Hematopoietic multipotent progenitor cell treated with erythropoietin and hydrocortisone succinate and interleukin-3 and kit ligand, for 15 days (in vitro differentiated cells): ENCODE results near the gene ARHGAP26.

Experiments
- DNase-seq: peaks from one replicate; pipeline ENCODE4 v3.0.0-alpha.2; 2015; ENCODE audit warnings: low spot score

The ARHGAP26 gene

DNA sequence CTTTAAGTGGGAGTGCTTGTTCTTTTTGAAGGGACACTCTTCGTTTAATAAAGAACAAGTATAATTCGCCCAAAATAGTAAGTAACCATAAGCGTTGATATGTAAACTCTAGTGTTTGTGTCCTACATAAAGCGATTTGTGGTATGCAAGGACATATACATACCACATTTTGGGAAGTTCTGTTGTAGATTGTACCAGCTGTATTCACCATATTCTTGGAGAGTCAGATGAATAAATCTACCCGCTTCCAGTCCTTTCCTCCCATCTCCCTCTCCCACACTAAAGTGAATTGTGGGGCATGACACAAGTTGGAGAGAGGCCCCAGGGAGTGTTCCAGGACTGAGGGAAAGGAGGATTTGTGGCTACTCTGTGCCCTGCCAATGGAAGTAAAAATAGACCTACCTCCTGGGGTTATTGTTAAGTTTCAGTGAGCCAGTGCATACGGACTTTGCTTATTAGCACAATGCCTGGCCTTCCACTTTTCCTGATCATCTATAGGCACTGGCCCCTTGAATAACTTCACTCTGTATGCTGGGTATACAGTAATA lies 40.6 kb downstream of the ARHGAP26 start:
- DNase-seq, result no peak

DNA sequence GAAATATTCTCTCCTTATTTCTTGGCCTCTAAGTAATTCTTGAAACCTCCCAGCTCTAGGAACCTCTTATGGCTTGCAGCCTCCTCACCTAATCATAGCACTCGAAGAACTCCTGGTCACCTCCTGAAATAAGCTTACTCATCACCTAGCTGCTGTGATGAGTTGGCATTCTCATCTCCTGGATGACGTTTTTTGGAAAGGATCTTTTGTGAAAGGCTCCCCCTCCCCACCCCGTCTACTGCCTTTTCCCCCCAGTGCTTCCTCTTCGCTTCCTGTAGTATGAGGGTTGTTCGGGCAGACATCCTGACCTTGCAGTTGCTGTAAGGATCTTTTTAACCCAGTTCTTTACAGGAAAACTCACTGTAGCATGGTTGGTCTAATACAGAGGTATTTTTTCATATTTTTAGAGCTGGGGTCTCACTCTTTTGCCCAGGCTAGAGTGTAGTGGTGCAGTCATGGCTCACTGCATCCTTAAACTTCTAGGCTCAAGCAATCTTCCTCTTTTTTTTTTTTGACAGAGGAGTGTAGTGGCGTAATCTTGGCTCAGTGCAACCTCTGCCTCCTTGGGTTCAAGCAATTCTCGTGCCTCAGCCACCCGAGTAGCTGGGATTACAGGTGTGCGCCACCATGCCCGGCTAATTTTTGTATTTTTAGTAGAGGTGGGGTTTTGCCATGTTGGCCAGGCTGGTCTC lies 41.8 kb downstream of the ARHGAP26 start:
- no peak for DNase-seq

DNA sequence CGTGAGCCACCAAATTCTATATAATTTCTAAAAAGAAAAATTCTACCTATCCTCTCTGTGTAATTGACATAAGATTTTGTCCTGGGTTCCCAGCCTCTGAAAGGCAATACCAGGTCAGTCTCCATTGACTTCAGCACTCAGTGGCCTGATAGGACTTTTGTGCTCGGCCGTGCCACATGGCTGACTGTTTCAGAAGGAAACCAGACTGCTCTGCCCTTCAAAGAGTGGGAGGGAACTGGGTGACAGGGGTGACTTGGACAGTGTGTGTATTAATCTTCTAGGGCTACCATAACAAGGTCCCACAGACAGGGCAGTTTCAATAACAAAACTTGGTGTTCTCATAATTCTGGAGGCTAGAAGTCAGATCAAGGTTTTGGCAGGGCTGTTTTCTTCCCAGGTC lies 43.0 kb downstream of the ARHGAP26 start:
- no peak for DNase-seq

DNA sequence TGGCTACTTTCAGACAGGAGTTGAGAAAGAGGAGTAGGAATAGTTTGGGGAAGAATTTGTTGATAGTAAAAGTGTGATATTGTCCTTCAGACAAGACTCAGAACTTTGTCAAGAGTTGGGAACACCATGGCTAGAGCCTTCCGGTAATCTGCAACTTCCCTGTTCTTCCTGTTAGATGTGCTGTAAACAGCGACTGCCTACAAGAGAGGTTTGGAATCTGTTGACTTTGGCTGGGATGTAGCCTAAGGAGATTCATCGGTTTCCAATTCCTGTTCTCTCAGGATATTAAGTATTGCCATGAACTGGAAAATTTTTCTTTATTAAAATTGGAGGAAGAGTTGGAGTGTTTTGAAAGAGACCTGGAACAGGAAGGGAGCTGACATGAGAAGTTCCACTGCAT lies 43.9 kb downstream of the ARHGAP26 start:
- no peak for DNase-seq

DNA sequence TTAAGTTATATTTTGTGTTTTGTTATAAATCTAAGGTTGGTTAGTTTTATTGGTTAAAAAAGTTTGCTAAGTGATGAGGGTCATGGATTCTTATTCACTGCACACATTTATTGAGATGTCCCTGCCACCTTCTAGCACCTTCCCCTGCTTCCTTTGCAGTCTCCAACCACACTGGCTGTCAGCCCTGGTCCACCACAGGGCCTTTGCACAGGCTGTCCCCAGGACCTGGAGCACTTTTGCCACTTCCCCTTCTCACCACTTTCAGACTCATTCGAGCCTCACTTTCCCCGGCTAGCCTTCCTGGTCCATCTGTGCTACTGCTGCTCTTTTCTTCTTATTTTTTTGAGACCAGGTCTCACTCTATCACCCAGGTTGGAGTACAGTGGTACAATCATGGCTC lies 45.3 kb downstream of the ARHGAP26 start:
- no peak for DNase-seq

DNA sequence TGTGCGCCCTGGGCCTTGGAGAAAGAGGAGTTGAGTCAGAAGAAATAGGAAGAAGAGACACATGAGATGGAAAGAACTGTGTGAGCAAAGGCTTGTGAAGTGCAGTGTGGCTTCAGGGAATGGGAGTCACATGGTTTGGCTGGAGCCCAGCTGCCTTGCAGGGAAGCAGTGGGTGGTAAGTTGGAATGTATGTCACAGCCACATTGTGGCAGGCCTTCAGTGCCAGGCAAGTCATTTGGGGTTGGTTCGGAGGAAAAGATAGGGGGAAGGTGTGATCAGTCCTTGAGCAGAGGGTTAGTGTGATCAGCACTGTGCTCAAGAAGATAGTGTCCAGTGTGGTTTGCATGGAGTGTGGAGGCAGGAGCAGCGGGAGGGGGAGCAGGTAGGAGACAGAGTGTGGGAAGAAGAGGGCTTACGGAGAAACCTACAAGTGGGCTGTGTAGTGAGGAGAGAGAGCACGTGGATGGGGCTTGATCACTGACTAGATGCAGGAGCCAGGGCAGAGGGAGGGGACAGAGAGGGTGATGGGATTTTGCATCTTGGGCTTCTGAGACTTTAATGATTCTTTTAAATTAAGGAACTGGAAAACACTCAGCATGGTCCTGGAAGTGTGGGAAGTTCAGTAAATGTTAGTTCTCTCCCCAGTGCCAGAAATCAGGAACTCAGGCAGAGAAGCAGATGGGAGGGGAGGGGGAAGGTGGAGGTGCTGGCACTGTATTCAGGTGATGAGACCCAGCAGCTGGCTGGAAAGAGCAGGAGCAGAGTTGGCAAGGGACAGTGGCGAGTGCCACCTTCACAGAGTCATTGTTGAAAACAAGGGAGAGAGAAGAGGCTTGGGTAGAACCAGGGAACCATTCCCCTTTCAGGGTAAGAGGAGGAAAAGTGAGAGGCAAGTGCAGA lies 46.6 kb downstream of the ARHGAP26 start:
- no peak for DNase-seq

DNA sequence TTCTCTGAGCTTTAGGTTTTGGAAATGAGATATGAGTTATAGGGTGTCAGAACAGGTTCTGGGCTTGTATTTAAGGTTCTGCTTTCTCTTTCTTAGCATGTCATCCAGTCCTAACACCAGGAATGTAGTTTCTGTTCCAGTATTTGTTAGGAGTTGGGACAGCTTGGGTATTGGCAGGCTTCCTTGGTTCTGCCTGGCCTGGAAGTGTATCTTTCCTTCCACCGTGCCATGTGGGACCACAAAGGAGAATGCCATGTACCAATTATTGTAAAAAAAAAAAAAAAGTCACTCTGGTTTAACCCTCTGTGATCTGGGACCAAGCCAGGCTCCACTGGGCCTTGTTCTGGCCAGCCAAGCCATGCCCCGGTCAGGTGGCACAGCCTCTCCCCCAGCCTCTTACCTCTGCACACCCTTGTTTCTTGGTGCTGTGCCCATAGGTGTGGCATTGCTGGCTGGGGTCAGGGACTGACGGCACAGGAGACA lies 47.8 kb downstream of the ARHGAP26 start:
- no peak for DNase-seq

DNA sequence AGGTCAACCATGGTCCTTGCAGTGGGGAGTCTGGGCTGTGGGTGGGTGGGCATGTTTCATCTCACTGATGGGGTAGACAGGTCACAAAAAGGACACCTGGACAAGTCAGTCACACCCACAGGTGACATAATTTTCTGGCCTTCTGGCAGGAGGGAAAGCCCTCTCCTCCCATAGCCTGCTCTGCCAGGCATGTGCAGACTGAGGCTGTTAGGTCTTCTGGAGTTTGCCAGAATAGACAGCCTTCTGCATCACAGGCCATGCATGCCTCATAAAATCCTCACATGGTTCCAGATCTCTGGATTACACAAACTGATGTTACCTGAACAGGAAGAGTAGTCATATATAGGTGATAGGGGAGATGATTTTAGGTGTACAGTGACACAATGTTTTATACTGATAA lies 49.1 kb downstream of the ARHGAP26 start:
- DNase-seq, result no peak

DNA sequence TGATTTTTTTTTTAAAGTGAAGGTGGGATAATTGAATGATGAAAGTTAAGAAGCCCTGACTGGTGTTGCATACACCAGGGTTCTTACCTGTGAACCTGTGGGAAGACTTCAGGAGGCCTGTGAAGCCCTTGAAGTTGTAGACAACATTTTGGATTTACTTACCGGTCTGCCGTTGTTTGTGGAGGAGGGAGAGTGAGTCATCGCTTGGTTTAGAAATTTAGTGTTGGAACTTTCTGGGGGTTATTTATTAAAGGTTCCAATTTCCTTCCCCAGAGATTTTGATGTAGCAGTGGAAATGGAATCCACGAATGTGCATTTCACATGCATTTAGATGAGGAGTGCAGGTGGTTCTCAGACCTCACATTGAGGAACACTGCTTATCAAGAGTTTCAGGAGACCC lies 49.6 kb downstream of the ARHGAP26 start:
- DNase-seq, result no peak

DNA sequence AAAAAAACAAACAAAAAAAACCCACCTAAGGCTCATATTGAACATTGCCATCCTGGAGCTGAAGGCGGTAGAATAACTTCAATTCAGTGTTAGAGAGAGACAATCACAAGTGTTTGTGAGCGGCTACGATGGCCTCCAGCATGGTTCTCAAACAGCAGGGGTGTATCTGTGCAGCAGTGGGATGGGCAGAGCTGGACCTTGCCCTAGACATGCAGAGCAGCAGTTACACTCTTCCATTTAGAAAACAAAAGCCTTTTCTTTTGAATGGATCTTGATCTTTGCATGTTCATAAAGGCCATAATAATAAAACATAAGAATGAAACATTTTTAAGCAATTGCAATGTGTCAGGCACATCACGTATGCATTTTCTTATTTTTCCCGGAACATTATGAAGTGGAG lies 50.3 kb downstream of the ARHGAP26 start:
- DNase-seq, result no peak

DNA sequence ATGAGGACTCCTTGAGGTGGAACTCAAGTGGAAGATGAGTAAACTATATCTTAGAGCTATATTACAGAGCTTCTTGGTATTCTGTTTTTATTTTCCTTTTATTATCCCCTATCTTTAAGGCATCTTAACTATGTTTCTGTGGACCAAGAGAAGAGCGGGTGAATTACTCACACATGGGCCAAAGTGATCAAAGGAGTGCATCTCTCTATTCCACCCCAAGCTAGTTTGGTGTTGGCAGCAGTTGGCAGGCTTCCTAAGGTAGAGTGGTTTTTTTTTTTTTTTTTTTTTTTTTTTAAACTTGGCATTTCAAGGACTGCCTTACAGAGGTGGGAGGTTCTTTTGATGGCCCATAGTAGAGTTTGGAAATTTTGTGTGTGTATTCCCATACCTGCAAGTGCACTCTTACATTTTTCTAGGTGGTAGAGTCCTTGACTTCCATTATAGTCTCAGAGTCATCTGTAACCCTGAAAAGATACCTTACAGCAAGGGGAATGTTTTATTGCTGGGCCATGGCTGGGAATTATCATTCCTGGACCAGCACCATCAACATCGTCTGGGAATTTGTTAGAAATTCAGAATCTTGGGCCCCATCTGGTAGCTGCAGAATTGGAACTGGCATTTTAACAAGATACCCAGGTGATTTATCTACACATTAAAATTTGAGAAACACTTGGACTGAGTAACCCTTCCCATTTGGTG lies 51.0 kb downstream of the ARHGAP26 start:
- no peak for DNase-seq

DNA sequence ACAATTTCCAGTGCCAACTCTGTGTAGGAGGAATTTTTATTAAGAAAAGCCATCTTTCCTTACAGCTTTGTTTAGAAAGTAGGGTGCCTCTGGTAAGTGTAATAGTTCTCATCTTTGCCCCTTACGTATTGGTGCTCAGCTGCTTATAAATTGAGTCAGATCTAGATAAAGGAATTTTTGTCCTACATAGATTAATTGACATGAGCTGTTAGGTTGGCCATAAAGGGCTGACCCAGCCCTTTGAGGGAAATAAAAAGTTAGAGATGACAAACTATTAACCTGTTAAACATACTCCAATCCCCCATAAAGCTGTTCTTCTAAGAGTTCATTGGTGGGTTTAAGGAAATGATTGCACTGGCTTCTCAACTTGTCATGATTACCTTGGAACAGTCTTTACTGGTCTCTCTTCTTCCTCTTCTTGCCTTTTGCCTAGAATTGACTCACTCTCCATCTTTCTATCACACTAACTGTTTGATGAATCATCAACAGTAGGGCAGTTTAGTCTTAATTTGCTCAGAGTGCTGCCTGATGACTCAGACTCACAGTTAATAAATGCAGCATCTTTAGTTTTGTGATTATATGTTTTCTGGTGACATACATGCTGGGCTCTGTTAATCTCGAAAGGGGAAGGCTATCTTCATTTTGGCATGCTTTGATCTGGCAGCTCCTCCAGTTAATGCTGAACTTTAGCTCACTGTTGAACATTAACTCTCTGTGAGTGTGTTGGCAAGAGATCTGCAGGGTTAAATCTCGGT lies 51.7 kb downstream of the ARHGAP26 start:
- DNase-seq, result peak; percentile 7

DNA sequence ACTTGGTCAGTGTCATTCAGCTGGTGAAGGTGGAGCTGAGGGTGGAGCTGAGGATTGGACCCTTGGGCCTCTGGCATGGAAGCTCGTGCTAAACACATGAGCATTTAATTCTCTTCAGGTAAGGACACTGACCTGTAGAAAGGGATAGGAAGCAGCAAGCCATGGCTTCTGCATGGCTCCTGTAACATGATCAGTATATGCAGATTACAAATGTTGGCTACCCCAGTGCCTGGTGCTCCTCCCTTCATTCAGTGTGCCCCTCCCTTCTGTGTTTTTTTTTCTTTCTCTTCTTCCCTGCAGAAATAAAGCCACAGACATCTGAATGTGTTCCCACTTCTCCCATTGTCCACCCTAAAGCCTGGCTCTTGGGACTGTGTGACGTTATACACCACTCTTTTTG lies 52.9 kb downstream of the ARHGAP26 start:
- no peak for DNase-seq

DNA sequence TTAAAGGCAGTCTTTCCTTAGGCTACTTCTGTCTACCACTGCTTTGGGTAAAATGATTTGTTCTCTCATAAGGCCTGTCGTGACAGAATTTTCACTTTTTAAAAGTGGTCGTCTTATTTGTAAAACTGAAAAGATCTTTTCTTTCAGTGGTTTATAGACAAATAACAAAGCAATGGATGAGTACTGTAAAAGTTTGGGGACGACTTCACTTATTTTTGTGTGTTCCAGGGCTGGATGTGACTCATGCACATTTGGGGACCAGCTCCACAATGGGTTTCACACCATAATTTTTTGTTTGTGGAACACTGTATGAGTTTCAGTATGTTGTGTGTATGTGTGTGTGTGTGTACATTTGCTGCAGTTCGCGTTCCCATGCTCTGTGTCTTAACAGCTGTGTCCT lies 53.6 kb downstream of the ARHGAP26 start:
- no peak for DNase-seq

DNA sequence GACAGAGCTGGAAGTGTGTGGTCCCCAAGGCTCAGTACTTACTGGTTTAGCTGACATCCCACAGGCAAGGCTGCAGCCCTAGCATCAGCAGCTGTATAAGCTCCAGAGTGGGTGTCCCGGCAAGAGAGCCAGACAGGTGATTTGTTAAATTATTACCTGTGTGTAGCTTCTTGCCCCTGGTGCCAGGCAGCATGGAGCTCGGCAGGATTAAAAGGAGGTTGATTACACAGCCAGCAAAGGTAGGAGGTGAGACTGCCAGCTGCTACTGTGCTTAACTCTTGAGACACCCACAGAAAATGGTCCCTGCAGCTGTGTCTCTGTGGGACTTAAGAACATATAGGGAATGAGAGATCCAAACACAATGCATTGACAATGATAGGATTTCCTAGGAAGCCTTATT lies 54.2 kb downstream of the ARHGAP26 start:
- no peak for DNase-seq

DNA sequence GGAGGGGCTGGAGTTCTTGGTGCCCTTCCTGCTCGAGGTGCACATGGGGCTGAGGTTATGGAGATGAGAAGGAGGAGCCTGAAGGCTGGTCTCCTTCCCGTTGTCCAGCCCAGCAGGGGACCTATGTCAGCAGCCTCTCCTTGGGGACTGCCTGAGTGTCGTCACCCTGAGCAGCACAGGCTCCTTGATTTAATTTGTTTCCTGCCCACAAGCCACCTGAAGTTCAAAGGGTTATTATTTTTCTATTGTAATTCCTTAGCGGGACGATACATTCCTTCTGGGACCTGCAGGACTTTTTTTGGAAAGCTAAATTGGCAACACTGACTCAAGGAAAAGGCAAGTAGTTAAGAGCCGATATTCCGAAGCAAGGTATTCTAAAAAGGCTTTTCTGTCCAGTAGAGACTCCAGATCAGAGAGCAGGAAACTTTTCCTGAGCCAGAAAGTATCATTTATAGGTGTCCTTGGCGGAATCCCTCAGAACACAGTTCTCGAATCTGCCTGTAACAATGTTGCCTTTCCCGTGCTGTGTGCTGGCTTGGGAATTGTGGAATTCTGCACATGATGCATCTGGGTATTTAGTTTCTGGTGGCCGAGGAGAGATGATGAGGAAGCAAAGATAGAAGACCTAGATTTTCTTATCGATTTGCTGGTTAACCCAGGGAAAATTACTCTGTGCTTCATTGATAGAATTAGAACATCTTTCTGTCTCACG lies 55.4 kb downstream of the ARHGAP26 start:
- DNase-seq, result no peak

DNA sequence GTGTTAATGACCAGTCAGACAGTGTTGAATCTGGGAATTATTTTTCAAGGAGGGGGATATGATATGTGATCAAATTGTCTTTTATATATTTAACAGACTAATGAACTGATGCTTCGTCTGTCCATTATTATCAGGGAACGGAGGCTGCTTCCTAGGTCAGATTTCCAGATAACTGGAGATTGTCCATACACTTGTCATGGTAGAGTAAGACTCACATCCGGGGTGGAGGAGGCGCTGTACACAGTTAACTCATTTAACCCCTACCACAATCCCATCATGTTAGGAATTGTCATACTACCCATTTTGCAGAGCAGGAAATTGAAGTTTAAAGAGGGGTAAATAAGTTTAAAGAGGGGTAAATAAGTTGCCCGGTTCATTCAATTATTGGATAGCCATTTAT lies 55.9 kb downstream of the ARHGAP26 start:
- no peak for DNase-seq

DNA sequence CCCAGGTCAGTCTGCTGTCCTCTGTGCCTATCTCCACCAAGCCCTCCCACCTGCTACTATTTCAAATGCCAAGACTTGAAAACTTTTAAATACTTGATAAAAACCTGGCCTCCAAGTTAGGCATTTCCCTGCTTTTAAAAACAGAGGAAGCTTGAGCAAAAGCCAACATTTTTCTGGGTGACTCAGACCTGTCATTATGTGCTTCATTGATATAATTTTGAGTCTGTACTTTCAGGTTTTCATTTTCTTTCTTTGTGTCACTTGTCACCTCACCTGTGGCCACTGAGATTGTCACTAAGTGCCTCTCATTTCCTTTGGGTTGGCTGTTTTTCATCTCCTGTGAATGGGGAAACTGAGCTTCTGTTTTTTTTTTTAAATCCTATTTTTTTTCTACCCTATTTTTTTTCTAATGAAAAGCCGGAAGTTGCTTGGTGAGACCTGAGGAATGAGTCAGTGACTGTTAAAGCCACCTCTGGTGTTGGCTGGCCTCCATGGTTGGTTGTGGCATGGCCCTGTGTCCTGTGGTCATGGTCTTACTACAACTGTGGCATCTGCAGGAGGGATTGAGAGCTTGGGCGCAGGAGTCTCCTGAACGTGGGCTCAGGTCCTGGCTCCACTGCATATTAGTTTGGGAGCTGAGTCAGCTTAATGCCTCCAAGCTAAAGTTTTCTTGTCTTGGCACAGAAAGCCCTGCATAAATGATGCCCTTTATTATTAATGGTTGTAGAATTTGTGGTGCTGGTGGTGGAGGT lies 56.7 kb downstream of the ARHGAP26 start:
- no peak for DNase-seq

DNA sequence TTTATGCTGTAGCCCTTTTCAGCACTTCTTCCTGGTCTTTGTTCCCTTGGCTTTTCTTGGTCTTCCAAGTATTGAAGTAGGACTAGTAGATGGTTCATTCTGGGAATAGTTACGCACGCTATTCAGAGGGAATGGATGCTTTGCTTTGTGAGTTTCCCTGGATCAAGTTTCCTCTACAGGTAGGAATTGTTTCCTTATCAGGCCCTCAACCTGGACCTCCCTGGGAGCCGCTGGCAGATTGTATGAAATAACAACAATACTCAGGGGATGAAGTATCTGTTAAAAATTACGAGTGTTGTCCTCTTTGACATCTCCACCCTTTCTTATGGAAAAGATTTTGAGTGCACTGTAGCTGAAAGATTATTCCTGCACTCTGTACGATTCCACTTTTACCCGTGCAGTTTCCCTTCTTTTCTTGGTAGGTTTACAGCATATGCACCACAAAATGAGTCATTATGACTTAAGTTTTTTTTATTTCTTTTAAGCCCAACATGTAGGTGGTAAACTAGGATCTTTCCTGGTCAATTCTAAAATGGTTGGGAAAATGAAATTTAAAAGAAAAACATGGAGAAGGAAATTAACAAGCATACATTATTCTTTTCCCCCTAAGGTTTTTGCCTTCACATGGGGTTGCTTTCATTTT lies 57.9 kb downstream of the ARHGAP26 start:
- DNase-seq, result no peak
